HG03095 (cell line): Measurements from ENCODE around the gene CFAP73.

Source experiments
- ATAC-seq: cut with Tn5 transposase; IDR thresholded peaks from one replicate; pipeline ENCODE4 v1.9.1; 2021; ENCODE audit warnings: moderate library complexity; ENCODE audit not compliant: unreplicated experiment

Gene CFAP73

GRCh38 chr12:113207613-113208040, 58.1 kb downstream of the CFAP73 start:
- no peak for ATAC-seq

- peak; percentile 84 for ATAC-seq
These were observed 58.8 kb downstream of the CFAP73 start for GRCh38 chr12:113208041-113208934.
